NCI-H2196 (cell line): Measurements from ENCODE around the gene KLHL6.
"Not testable (repeated sequence)": the region's sequence is repeated elsewhere in the genome, so short reads cannot be mapped to it uniquely, and the experiment has no call there.

Source experiments
- DNase-seq: peaks from one replicate; lab custom pipeline; 2025; ENCODE audit not compliant: unreplicated experiment; lab: John Stamatoyannopoulos, UW

Gene KLHL6

GRCh38 chr3:183533412-183534132 lies 21.9 kb downstream of the KLHL6 start:
- DNase-seq: no peak

DNA sequence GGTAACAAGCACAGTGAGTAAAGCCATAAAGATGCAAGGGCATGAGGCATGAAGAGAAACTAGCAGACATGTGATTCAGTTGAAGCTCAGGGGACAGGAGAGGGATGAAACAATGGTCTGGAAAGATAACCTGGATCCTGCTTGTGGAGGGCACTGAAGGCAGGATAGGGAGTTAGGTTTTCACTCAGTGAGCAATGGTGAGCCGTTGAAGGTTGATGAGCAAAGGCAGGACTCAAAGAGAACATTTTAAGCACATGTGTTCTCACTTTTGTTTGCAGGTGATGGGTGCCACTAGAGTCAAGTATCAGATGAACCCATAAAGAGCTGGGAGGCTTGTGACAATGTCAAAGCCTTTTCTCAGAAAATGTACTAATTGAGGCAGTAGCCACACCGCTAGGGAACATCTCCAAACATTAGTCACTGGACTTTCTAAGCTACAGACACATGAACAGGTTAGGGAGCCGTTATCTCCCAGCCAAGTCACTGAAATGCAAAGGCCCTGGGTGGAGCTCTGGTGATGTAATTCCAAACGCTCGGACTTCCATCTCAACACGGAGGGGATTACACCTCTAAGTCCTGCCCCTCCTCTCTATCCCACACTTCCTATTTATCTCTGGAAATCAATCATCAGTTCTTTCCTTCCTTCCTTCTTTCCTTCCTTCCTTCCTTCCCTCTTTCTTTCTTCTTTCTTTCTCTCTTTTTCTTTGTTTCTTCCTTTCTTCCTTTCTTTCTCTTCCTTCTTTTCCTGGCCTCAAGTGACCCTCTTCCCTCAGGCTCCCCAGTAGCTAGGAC lies 22.7 kb downstream of the KLHL6 start:
- no peak for DNase-seq

GRCh38 chr3:183529717-183530116 lies 25.8 kb downstream of the KLHL6 start:
- no peak for DNase-seq

DNA sequence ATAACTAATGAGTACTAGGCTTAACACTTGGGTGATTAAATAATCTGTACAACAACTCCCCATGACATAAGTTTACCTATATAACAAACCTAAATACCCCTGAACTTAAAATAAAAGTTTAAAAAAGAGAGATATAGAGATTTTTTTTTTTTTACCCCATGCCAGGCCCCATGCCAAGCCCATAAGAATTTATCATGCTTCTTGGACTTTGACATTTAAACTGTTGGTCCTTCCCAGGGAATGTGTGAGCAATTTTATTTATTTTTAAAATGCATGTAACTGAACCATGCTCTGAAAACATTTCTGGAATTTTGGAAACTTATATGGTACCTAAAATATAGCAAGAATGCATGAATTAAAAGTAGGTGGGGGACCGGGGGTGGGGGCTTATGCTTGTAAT lies 26.3 kb downstream of the KLHL6 start:
- no peak for DNase-seq

GRCh38 chr3:183528758-183529157 lies 26.7 kb downstream of the KLHL6 start:
- DNase-seq: not testable (repeated sequence)

DNA sequence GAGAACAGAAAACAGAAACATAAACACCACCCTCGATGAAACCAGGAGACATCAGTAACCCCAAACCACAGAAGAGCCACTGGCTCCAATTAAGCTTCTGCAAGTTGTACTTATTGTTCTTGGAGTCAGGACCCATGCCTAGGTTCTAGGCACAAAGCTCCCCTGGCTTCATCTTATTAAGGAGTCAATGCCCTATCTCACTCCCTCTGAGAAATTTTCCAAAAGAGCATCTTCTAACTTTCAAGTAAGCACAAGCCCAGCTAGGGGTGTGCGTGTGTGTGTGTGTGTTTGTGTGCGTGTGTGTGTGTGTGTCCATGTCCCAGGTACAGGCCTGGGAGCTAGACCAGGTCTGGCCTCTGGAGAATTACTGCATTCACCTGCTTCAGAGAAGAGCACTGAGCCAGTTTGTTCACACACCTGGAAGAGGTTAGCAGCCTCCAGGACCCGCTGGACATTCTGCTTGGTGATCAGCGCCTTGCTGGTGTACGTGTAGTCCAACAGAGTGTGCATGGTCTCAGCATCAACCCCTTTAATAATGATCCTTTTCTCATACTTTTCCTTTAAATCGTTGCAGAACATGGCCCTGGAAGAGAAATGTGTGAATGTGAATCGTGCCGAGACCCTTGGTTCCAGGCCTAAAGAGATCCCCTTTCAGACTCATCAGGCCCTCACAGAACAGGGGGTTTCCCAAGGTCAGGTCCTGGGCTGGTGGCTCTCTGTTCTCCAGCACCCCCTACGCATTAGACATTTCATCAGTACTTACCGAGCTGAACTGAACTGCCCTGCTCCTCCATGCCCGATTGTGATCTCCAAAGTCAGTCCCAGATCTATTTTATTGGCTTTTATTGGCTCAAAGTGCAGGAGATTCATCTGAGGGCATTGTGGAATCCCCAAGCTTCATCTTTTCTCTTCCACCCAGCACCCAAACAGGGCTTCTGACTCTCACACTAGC lies 27.8 kb downstream of the KLHL6 start:
- DNase-seq: no peak

- DNase-seq: no peak
Measured at GRCh38 chr3:183526838-183527427, 28.6 kb downstream of the KLHL6 start.

DNA sequence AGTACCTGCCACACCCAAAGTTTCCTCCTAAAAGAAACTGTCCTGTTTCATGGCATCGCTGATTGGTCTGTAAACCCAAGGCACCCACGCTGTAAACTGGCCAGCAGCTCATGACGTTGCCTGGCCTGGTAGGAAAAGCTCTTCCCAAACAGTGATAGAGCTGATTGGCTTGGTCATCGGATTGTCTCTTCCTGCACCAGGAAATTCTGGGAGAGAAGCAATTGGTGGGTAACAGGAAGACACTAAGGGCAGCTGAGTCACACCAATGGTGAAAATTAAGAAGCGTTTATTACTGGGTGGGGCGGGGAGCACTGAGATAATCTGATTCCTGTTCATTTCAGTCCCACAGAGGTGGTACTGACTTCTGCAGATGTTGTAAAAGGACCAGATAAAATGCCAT lies 31.0 kb downstream of the KLHL6 start:
- DNase-seq: no peak

GRCh38 chr3:183520741-183521556 lies 34.6 kb downstream of the KLHL6 start:
- not testable (repeated sequence) for DNase-seq

GRCh38 chr3:183520295-183520694 lies 35.2 kb downstream of the KLHL6 start:
- not testable (repeated sequence) for DNase-seq

DNA sequence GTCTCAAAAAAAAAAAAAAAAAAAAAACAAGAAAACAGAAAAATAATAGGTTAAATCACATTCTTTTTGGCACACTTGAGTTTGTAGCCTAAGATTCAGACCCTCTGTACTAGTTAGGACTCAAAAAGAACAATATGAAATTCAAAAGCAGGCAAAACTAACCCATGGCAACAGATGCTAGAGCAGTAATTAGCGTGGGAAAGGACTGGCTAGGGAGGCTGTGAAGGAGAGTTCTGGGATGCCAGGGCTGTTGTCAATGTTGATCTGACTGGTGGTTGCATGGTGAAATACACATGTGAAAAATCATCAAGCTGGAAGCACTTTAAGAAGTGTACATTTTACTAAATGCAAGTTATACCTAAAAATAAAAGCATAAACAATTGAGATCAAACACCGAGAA lies 35.6 kb downstream of the KLHL6 start:
- DNase-seq: no peak

- DNase-seq: no peak
Measured at GRCh38 chr3:183518491-183519251, 36.8 kb downstream of the KLHL6 start.

DNA sequence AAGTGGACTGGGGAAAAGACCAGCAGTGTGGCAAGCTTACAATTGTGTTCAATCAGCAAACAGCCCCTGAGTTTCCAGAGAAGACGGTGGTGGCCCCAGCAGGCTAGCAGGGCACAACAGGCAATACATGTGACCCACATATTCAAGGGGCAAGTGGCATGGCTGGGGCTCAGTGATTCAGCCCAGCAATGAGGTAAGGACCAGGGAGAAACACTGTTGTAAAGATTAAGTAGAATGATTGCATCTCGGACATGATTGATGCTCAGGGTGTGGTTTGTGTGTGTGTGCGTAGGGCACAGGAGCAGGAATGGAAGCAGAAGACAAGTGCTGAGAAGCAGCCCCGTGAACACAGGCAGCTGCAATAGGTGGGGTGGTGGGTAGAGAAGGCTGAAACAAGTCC lies 37.9 kb downstream of the KLHL6 start:
- DNase-seq: no peak

GRCh38 chr3:183515968-183516851 lies 39.3 kb downstream of the KLHL6 start:
- DNase-seq: no peak

DNA sequence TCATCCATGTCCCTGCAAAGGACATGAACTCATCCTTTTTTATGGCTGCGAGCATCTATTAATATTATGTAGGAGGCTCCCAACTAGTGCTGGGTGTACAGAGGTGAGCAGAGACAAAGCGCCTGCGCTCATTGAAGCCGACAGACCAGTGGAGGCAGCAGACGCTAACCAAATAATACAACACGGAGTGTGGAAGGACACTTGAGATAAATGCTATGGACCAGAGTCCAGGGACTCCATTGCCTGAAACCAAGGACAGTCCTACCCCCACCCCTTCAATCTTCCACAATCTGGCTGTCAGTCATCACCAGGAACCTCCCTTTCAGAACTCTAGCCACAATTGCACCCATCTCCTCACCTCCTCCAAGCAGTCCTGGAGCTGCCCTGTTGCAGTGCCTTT lies 41.5 kb downstream of the KLHL6 start:
- DNase-seq: no peak

DNA sequence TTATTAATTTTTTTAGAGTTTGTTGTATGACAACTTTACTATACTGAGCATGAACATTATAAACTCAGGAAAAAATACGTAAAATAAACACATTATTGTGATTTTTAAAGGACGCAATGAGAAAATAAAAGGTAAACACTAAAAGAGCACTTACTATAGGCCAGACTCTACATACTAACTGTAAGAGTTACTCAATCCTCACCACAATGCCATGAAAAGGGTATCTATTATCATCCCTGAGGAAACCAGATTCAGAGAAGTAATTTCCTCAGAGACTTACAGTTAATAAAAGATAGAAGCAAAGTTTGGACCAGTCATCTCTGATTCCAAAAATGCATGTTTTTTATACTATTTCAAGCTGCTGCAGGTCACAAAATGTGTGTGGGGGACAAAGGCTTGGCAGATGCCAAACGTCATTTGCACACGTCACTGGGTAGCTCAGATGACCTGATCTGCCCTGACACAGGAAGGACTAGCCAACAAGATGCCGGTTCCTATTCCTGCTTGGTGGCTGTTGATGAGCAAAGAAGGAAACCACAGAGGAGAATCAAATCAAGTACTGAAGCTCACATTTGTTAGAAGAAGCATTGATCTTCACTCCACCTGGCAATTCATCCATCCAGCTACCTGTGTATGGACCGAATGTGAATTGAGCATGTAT lies 42.3 kb downstream of the KLHL6 start:
- DNase-seq: no peak

GRCh38 chr3:183511286-183512131 lies 44.0 kb downstream of the KLHL6 start:
- not testable (repeated sequence) for DNase-seq
